Measurements from ENCODE around the gene MTIF3. TPM values are rescaled to one million over a fixed set of nuclear protein-coding genes. Genes with fewer than 3 reads are reported as not detected.
A peak's percentile ranks its signal among the peaks of the same experiment; 100 is the strongest.
"Not testable (repeated sequence)": the region's sequence is repeated elsewhere in the genome, so short reads cannot be mapped to it uniquely, and the experiment has no call there.

MTIF3 gene
- total and polyA plus RNA-seq, 12 donors = 51.9 to 181 (median 82.2) TPM

- no peak for DNase-seq
- Histone ChIP-seq H3K36me3 (replicated peaks in 1 of 2) (no peaks in the 10 kb centered on the region), H3K9me3 (replicated peaks in 1 of 3) (no peaks in the 10 kb centered on the region), H3K4me3 (no peak overlapping the region), H3K27me3 (peaks cover 2% of the 10 kb centered on the region), H3K4me1 (replicated peaks in 1 of 2) (no peaks in the 10 kb centered on the region), H3K27ac (peak overlapping the region in 2 of 5 donors; percentile 43 to 80)
- 49 to 67% (median 58%) methylated on average over 10 of the region's 10 CpGs for WGBS, 4 donors
- TF ChIP-seq CTCF (IDR thresholded peaks at IDR 0.05) (no peak), POLR2A (IDR thresholded peaks at IDR 0.05) (no peak)
- intact Hi-C loops (cut with DNase I) = loop anchor here in 1 of 2 donors (10.0 kb wide), 1 partner anchor 421 kb away; no protein-coding TSS in a partner anchor
These were observed 46.5 kb downstream of the MTIF3 start for GRCh38 chr13:27403727-27404385.

GRCh38 chr13:27403203-27403678 lies 47.1 kb downstream of the MTIF3 start:
- DNase-seq = no peak
- intact Hi-C loops (cut with DNase I) = loop anchor here in 1 of 2 donors (10.0 kb wide), 1 partner anchor 422 kb away; no protein-coding TSS in a partner anchor
- H3K4me3 ChIP-seq = no peak overlapping the region
- H3K27me3 ChIP-seq = peaks cover 2% of the 10 kb centered on the region
- no peaks in the 10 kb centered on the region for H3K36me3 ChIP-seq (replicated peaks in 1 of 2)
- H3K4me1 ChIP-seq (replicated peaks in 1 of 2) = no peaks in the 10 kb centered on the region
- WGBS, 4 donors = 47 to 58% (median 54%) methylated on average over 3 of the region's 3 CpGs
- H3K9me3 ChIP-seq (replicated peaks in 1 of 3) = no peaks in the 10 kb centered on the region
- no peak for TF ChIP-seq POLR2A (IDR thresholded peaks at IDR 0.05)
- TF ChIP-seq CTCF (IDR thresholded peaks at IDR 0.05) = no peak
- H3K27ac ChIP-seq = peak overlapping the region in 2 of 5 donors; percentile 43 to 80

GRCh38 chr13:27401210-27401609 lies 49.2 kb downstream of the MTIF3 start:
- DNase-seq = peak in 2 of 7 donors; percentile 22 to 29
- no peak overlapping the region for H3K27ac ChIP-seq
- H3K4me3 ChIP-seq = no peak overlapping the region
- no peaks in the 10 kb centered on the region for H3K4me1 ChIP-seq (replicated peaks in 1 of 2)
- TF ChIP-seq POLR2A (IDR thresholded peaks at IDR 0.05) (no peak), CTCF (IDR thresholded peaks at IDR 0.05) (no peak)
- no peaks in the 10 kb centered on the region for H3K36me3 ChIP-seq (replicated peaks in 1 of 2)
- H3K27me3 ChIP-seq = peaks cover 4% of the 10 kb centered on the region
- WGBS, 4 donors = 49 to 61% (median 55%) methylated on average over 2 to 3 of the region's 3 CpGs
- intact Hi-C loops (cut with DNase I) = loop anchor here in 1 of 2 donors (10.0 kb wide), 1 partner anchor 424 kb away; no protein-coding TSS in a partner anchor
- no peaks in the 10 kb centered on the region for H3K9me3 ChIP-seq (replicated peaks in 1 of 3)

- intact Hi-C loops (cut with DNase I) = loop anchor here in 1 of 2 donors (10.0 kb wide), 1 partner anchor 424 kb away; no protein-coding TSS in a partner anchor
- H3K27ac ChIP-seq; H3K4me3 ChIP-seq; H3K9me3 ChIP-seq (replicated peaks in 1 of 3); H3K4me1 ChIP-seq (replicated peaks in 1 of 2); H3K27me3 ChIP-seq; H3K36me3 ChIP-seq (replicated peaks in 1 of 2); DNase-seq: not testable (repeated sequence)
- 74 to 87% (median 77%) methylated on average over 6 of the region's 6 CpGs for WGBS, 4 donors
These were observed 50.0 kb downstream of the MTIF3 start for GRCh38 chr13:27400405-27400804.

Data from adrenal gland (tissue), 12 donors.